HCT116 (cell line): ENCODE results near the gene SNX10.

Experiments
- CTCF ChIP-seq, 3 experiments: fragments of 200-600 bp in 1 of 3; sonication (generic) in 1 of 3; IDR thresholded peaks in 2 of 3; conservative IDR thresholded peaks in 1 of 3; 2 replicates each; pipeline ENCODE4 v1.5.1; 2012 to 2017; ENCODE audit warnings: low read depth in 2 of 3, low read length in 2 of 3, antibody characterized with exemption in 1 of 3, borderline replicate concordance in 1 of 3, control low read depth in 1 of 3, mild to moderate bottlenecking in 1 of 3, mixed read lengths in 1 of 3, mixed run types in 1 of 3, moderate library complexity in 1 of 3; ENCODE audit not compliant: insufficient read depth in 1 of 3
- EZH2 ChIP-seq: fragments of 200-600 bp; sonication (generic); IDR thresholded peaks from 2 replicates; pipeline ENCODE4 v1.6.1; 2017; ENCODE audit warnings: antibody characterized with exemption, mixed run types
- MAX ChIP-seq: IDR thresholded peaks from 2 replicates; pipeline ENCODE4 v1.6.1; 2012
- POLR2AphosphoS5 ChIP-seq: IDR thresholded peaks from 2 replicates; pipeline ENCODE4 v1.6.1; 2011; ENCODE audit warnings: mild to moderate bottlenecking, low read depth, low read length, moderate library complexity
- REST ChIP-seq: IDR thresholded peaks from 2 replicates; pipeline ENCODE4 v1.6.1; 2012; ENCODE audit warnings: low read depth
- TCF7L2 ChIP-seq: IDR thresholded peaks from 2 replicates; pipeline ENCODE4 v1.7.0; 2011; ENCODE audit warnings: borderline replicate concordance, inconsistent platforms; ENCODE audit not compliant: insufficient read depth, insufficient read length; ENCODE audit errors: extremely low read depth
- YY1 ChIP-seq: IDR thresholded peaks from 2 replicates; pipeline ENCODE4 v1.6.1; 2011; ENCODE audit warnings: low read length, low read depth, moderate library complexity, mild to moderate bottlenecking; ENCODE audit not compliant: insufficient replicate concordance; ENCODE audit errors: extremely low read depth

DNA sequence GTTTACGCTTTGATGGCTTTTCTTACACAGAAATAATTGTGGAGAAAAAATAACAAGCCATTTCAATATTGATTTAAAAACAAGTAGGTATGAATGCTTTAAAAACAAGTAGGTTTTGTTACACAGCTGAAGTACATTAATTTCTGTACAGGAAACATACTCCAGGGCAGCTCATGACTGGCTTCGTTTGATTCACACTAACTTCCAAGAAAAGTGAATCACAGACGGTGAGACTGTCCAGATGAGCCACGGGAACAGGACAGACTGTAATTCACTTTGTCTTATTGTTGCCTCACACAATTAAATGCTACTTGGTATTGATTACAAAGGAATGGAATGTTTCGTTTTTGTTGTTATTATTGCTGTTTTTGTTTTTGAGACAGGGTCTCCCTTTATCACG lies 26.6 kb upstream of the SNX10 start:
- TF ChIP-seq CTCF (IDR thresholded peaks at IDR 0.05 in 2 of 3, conservative IDR thresholded peaks at IDR 0.05 in 1 of 3; ENCODE audit: borderline replicate concordance in 1 of 3, insufficient read depth in 1 of 3, low read depth in 2 of 3, low read length in 2 of 3), result no peak
- TF ChIP-seq REST, result no peak
- no peak for TF ChIP-seq EZH2
- TF ChIP-seq TCF7L2, result no peak
- no peak for TF ChIP-seq POLR2AphosphoS5
- TF ChIP-seq YY1, result no peak
- no peak for TF ChIP-seq MAX
